Trophoblast cell (in vitro differentiated cells and primary cell): ENCODE results near the gene OPRM1.
A peak's percentile ranks its signal among the peaks of the same experiment; 100 is the strongest.

ENCODE experiments used
- DNase-seq, 2 donors: peaks; one replicate each; pipeline ENCODE4 v3.0.0-alpha.2; 2016
- H2AFZ ChIP-seq: 2 replicates; pipeline ENCODE4 v1.6.1; 2013; ENCODE audit warnings: low read length, moderate library complexity, mild to moderate bottlenecking; ENCODE audit not compliant: insufficient read depth, poor library complexity
- H2AK5ac ChIP-seq: 2 replicates; pipeline ENCODE4 v1.6.1; 2013; ENCODE audit warnings: mild to moderate bottlenecking, low read length
- H2BK120ac ChIP-seq: 2 replicates; pipeline ENCODE4 v1.6.1; 2013; ENCODE audit warnings: low read length, mild to moderate bottlenecking, moderate library complexity; ENCODE audit not compliant: insufficient read depth, poor library complexity
- H2BK12ac ChIP-seq: 2 replicates; pipeline ENCODE4 v1.6.1; 2013; ENCODE audit warnings: mild to moderate bottlenecking, low read length, moderate library complexity
- H2BK5ac ChIP-seq: 2 replicates; pipeline ENCODE4 v1.6.1; 2013; ENCODE audit warnings: low read length, low read depth, moderate library complexity, mild to moderate bottlenecking; ENCODE audit not compliant: poor library complexity
- H3K14ac ChIP-seq: 2 replicates; pipeline ENCODE4 v1.6.1; 2013; ENCODE audit warnings: mild to moderate bottlenecking, low read length
- H3K18ac ChIP-seq: 2 replicates; pipeline ENCODE4 v1.6.1; 2013; ENCODE audit warnings: mild to moderate bottlenecking, low read length
- H3K23ac ChIP-seq: 2 replicates; pipeline ENCODE4 v1.6.1; 2013; ENCODE audit warnings: low read length
- H3K27ac ChIP-seq: 2 replicates; pipeline ENCODE4 v1.5.1; 2013; ENCODE audit warnings: low read depth, mild to moderate bottlenecking, inconsistent platforms, low read length, moderate library complexity
- H3K27me3 ChIP-seq: 2 replicates; pipeline ENCODE4 v1.6.1; 2013; ENCODE audit warnings: inconsistent platforms, mild to moderate bottlenecking, low read length, moderate library complexity; ENCODE audit not compliant: insufficient read depth
- H3K36me3 ChIP-seq, 2 experiments: 1 replicate in 1 of 2; 2 replicates in 1 of 2; pipeline ENCODE4 v1.6.1; 2013; ENCODE audit warnings: low read length in 2 of 2, mild to moderate bottlenecking in 2 of 2, moderate library complexity in 1 of 2; ENCODE audit not compliant: insufficient read depth in 2 of 2, control insufficient read depth in 1 of 2
- H3K4ac ChIP-seq: 2 replicates; pipeline ENCODE4 v1.6.1; 2013; ENCODE audit warnings: low read depth, mild to moderate bottlenecking, low read length, moderate library complexity
- H3K4me1 ChIP-seq, 2 experiments: 1 replicate in 1 of 2; 2 replicates in 1 of 2; pipeline ENCODE4 v1.6.1; 2013; ENCODE audit warnings: low read length in 2 of 2, mild to moderate bottlenecking in 2 of 2, moderate library complexity in 1 of 2; ENCODE audit not compliant: insufficient read depth in 2 of 2, control insufficient read depth in 1 of 2
- H3K4me2 ChIP-seq: 2 replicates; pipeline ENCODE4 v1.6.1; 2013; ENCODE audit warnings: inconsistent platforms, mild to moderate bottlenecking, low read length, moderate library complexity
- H3K4me3 ChIP-seq: 2 replicates; pipeline ENCODE4 v1.5.1; 2013; ENCODE audit warnings: mild to moderate bottlenecking, low read depth, low read length, inconsistent platforms
- H3K79me1 ChIP-seq: one replicate; pipeline ENCODE4 v1.6.1; 2013; ENCODE audit warnings: low read length
- H3K79me2 ChIP-seq: 2 replicates; pipeline ENCODE4 v1.6.1; 2013; ENCODE audit warnings: low read length, mild to moderate bottlenecking; ENCODE audit not compliant: control insufficient read depth, insufficient read depth, poor library complexity
- H3K9ac ChIP-seq: 2 replicates; pipeline ENCODE4 v1.6.1; 2013; ENCODE audit warnings: mild to moderate bottlenecking, low read length
- H3K9me3 ChIP-seq: 2 replicates; pipeline ENCODE4 v1.6.1; 2013; ENCODE audit warnings: low read depth, mild to moderate bottlenecking, control low read depth, inconsistent platforms, low read length; ENCODE audit not compliant: insufficient read depth
- H4K12ac ChIP-seq: 2 replicates; pipeline ENCODE4 v1.6.1; 2013; ENCODE audit warnings: low read depth, mild to moderate bottlenecking, low read length, moderate library complexity
- H4K8ac ChIP-seq: 2 replicates; pipeline ENCODE4 v1.6.1; 2013; ENCODE audit warnings: low read depth, mild to moderate bottlenecking, low read length, moderate library complexity
- H4K91ac ChIP-seq: one replicate; pipeline ENCODE4 v1.6.1; 2013; ENCODE audit warnings: low read depth, mild to moderate bottlenecking, low read length, moderate library complexity
- WGBS: extraction: QIAGEN DNeasy Blood & Tissue Kit; methylation state at CpG from one replicate; pipeline ENCODE4 v1.1.7; 2013; ENCODE audit warnings: missing lambda C conversion rate; ENCODE audit not compliant: insufficient read length, insufficient coverage; ENCODE audit errors: extremely low coverage; 5-methylcytosine and 5-hydroxymethylcytosine counted together

The OPRM1 gene

DNA sequence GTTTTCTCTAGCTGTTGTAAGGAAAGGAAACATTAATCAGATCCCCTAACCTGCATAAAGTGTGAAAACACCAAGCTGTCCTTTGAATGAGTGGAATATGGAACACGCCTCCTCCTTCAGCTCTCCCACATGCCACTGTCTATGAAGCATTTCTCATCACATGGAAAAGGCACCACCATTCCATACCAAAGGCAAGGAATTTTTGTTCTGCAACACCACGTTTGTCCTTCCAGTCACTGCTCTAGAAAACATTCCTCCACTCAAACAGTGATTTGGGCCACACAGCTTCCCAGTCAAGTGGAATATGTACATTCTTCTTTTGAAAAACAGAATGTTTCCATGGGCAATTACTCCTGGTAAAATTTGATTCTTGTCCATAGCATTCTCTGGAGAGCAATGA is 120.1 kb downstream of the OPRM1 start:
- H4K8ac ChIP-seq: no peak overlapping the region
- H2BK5ac ChIP-seq: no peak overlapping the region
- no CpG with 5 or more reads among the region's 2 CpGs for WGBS
- H4K12ac ChIP-seq: no peak overlapping the region
- no peaks in the 10 kb centered on the region for H3K36me3 ChIP-seq
- peaks cover 2% of the 10 kb centered on the region for H3K9me3 ChIP-seq
- no peak overlapping the region for H2BK12ac ChIP-seq
- no peaks in the 10 kb centered on the region for H3K79me2 ChIP-seq
- H2AK5ac ChIP-seq: no peak overlapping the region
- no peaks in the 10 kb centered on the region for H3K79me1 ChIP-seq
- H3K18ac ChIP-seq: no peak overlapping the region
- no peaks in the 10 kb centered on the region for H3K27me3 ChIP-seq
- no peaks in the 10 kb centered on the region for H3K4me1 ChIP-seq
- H3K4me2 ChIP-seq: no peak overlapping the region
- H3K27ac ChIP-seq: no peak overlapping the region
- no peak overlapping the region for H3K23ac ChIP-seq
- H3K14ac ChIP-seq: no peak overlapping the region
- H3K4me3 ChIP-seq: no peak overlapping the region
- H3K9ac ChIP-seq: no peak overlapping the region
- no peak overlapping the region for H4K91ac ChIP-seq
- DNase-seq: peak; percentile 58 to 84
- no peak overlapping the region for H3K4ac ChIP-seq
- H2AFZ ChIP-seq: no peak overlapping the region
- no peak overlapping the region for H2BK120ac ChIP-seq

DNA sequence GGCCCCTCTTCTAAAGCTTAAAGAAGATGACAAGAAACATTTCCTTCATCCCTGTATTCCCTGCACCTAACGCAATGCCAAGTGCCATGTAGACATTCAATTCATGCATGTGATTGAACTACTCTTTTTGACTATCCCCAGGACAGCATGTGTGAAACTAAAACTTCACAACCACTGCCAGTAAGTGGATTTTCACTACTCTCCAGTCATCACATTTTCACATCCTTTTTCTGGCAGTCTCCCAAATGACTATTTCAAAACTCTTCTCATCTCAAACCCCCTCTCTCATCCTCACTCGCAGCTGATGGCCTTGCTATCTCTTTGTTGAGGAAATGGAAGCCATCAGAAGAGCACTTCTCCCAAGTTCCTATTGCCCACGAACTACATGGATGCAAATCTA is 122.6 kb downstream of the OPRM1 start:
- H3K9ac ChIP-seq: no peak overlapping the region
- H2BK5ac ChIP-seq: no peak overlapping the region
- no peak overlapping the region for H2AK5ac ChIP-seq
- H3K9me3 ChIP-seq: peaks cover 2% of the 10 kb centered on the region
- no peak overlapping the region for H4K12ac ChIP-seq
- H3K27me3 ChIP-seq: no peaks in the 10 kb centered on the region
- H4K91ac ChIP-seq: no peak overlapping the region
- no peaks in the 10 kb centered on the region for H3K79me2 ChIP-seq
- no peaks in the 10 kb centered on the region for H3K79me1 ChIP-seq
- H3K23ac ChIP-seq: no peak overlapping the region
- H3K4ac ChIP-seq: no peak overlapping the region
- H3K4me2 ChIP-seq: no peak overlapping the region
- no peak overlapping the region for H3K18ac ChIP-seq
- no peak overlapping the region for H3K14ac ChIP-seq
- DNase-seq: no peak
- H3K4me3 ChIP-seq: no peak overlapping the region
- WGBS: no CpG with 5 or more reads among the region's 3 CpGs
- no peak overlapping the region for H2BK12ac ChIP-seq
- no peak overlapping the region for H2BK120ac ChIP-seq
- peaks cover 0 to 2% of the 10 kb centered on the region in 2 experiments for H3K36me3 ChIP-seq
- H3K27ac ChIP-seq: no peak overlapping the region
- H3K4me1 ChIP-seq: no peaks in the 10 kb centered on the region
- H4K8ac ChIP-seq: no peak overlapping the region
- H2AFZ ChIP-seq: no peak overlapping the region

DNA sequence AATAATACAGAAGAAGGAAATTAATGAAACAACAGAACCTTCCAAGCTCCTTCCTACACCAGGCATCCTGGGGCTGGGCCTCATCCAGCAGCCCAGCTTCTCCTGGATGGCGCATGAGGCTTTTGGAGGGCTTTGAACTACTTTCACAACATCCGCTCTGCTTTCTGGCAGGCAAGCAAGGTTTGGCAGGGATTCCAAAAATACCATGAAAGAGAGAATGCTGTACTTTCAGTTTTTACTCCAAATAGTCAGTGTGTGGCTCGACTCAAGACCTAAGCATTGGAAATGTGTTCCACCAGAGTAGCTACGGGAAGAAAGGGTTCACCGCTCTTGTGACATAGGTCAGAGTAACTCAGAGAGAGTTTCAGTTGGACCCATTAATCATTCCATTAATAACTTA is 125.4 kb downstream of the OPRM1 start:
- H3K4me2 ChIP-seq: no peak overlapping the region
- no peak overlapping the region for H3K9ac ChIP-seq
- no CpG with 5 or more reads among the region's 5 CpGs for WGBS
- H3K23ac ChIP-seq: no peak overlapping the region
- H2BK12ac ChIP-seq: no peak overlapping the region
- H3K4ac ChIP-seq: no peak overlapping the region
- H4K91ac ChIP-seq: no peak overlapping the region
- H2BK5ac ChIP-seq: no peak overlapping the region
- H2AFZ ChIP-seq: no peak overlapping the region
- no peak overlapping the region for H3K14ac ChIP-seq
- peaks cover 0 to 2% of the 10 kb centered on the region in 2 experiments for H3K36me3 ChIP-seq
- H2BK120ac ChIP-seq: no peak overlapping the region
- no peak overlapping the region for H4K8ac ChIP-seq
- H3K9me3 ChIP-seq: peaks cover 2% of the 10 kb centered on the region
- no peak overlapping the region for H2AK5ac ChIP-seq
- H3K27me3 ChIP-seq: no peaks in the 10 kb centered on the region
- H3K4me1 ChIP-seq: no peaks in the 10 kb centered on the region
- H4K12ac ChIP-seq: no peak overlapping the region
- no peak overlapping the region for H3K18ac ChIP-seq
- no peak overlapping the region for H3K27ac ChIP-seq
- no peaks in the 10 kb centered on the region for H3K79me2 ChIP-seq
- peak; percentile 59 to 90 for DNase-seq
- H3K4me3 ChIP-seq: no peak overlapping the region
- H3K79me1 ChIP-seq: no peaks in the 10 kb centered on the region

DNA sequence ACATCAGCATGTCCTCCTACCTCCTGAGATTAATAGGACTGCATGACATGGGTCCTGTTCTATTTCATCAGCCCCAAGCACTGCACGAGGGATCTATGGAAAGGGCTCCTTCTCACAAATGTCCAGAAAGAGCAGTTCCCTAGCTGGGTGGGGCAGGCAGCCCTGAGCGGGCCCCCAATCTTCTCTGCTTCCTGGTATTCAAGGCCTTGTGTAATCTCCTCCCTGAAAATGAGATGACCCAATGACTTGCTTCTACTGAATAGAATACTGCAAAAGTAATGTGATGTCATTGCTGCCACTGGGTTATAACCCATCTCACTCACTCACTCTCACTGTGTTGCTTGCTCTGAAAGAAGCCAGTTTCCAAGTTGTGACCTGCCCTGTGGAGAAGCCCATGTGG is 126.4 kb downstream of the OPRM1 start:
- Histone ChIP-seq H2BK5ac (no peak overlapping the region), H3K18ac (no peak overlapping the region), H3K79me2 (no peaks in the 10 kb centered on the region), H3K79me1 (no peaks in the 10 kb centered on the region), H3K4me2 (no peak overlapping the region), H2BK12ac (no peak overlapping the region), H3K14ac (no peak overlapping the region), H3K9me3 (peaks cover 2% of the 10 kb centered on the region), H3K27ac (no peak overlapping the region), H3K4ac (no peak overlapping the region), H4K8ac (no peak overlapping the region), H3K27me3 (no peaks in the 10 kb centered on the region), H2BK120ac (no peak overlapping the region), H3K4me3 (no peak overlapping the region), H2AFZ (no peak overlapping the region), H4K12ac (no peak overlapping the region), H3K9ac (no peak overlapping the region), H3K36me3 (peaks cover 0 to 2% of the 10 kb centered on the region in 2 experiments), H2AK5ac (no peak overlapping the region), H4K91ac (no peak overlapping the region), H3K4me1 (no peaks in the 10 kb centered on the region), H3K23ac (no peak overlapping the region)
- DNase-seq: peak in 1 of 2 donors; percentile 12
- WGBS: no CpG with 5 or more reads among the region's 2 CpGs
